ENCODE measurements around the gene NDC1. TPM values are rescaled to one million over a fixed set of nuclear protein-coding genes. Genes with fewer than 3 reads are reported as not detected.

NDC1 gene
- total and polyA plus RNA-seq, 2 of the 4 experiments (the other 2 are of a cell fraction), result 11.8 to 33.9 TPM

- H2AK5ac ChIP-seq (ENCODE audit: low read depth, low read length), result no peak overlapping the region
- no peak overlapping the region for H3K14ac ChIP-seq (replicated peaks; ENCODE audit: low read depth, low read length)
- no peak overlapping the region for H4K5ac ChIP-seq (ENCODE audit: low read depth, low read length)
- ChIA-PET POLR2A (ENCODE audit: unreplicated experiment) (no interaction called here), CTCF (no interaction called here)
- H3K23ac ChIP-seq (ENCODE audit: low read depth, low read length), result no peak overlapping the region
- ATAC-seq (ENCODE audit: low read depth), result no peak
- no peak overlapping the region for H3K4ac ChIP-seq (ENCODE audit: low read depth, low read length)
- H3K4me1 ChIP-seq (ENCODE audit: control insufficient read depth, insufficient read depth, low read length), result peaks cover 12% of the 10 kb centered on the region
- BruUV-seq (replicated peaks), result no TSS peak
- dilution Hi-C loops (cut with HindIII; ENCODE audit: low sequenced_read_pairs, unreplicated experiment) (no loop called here), intact Hi-C loops (cut with micrococcal nuclease) (no loop called here), in situ Hi-C loops (cut with MboI; ENCODE audit: low sequenced_read_pairs) (no loop called here)
- H3K18ac ChIP-seq (ENCODE audit: low read depth, low read length), result no peak overlapping the region
- no peak overlapping the region for H2BK5ac ChIP-seq (ENCODE audit: low read depth, low read length, poor library complexity, severe bottlenecking)
- no peak overlapping the region for H3K27ac ChIP-seq (ENCODE audit: insufficient read depth, low read length)
- H3K9ac ChIP-seq (ENCODE audit: low read depth, low read length), result no peak overlapping the region
- H4K8ac ChIP-seq (ENCODE audit: low read depth in 2 of 2, low read length in 2 of 2), result no peak overlapping the region
- no peaks in the 10 kb centered on the region for H3K27me3 ChIP-seq (ENCODE audit: control insufficient read depth, insufficient read depth, low read length)
- no CpG with 5 or more reads among the region's 7 CpGs for WGBS, 2 experiments (ENCODE audit: extremely low coverage in 2 of 2, insufficient read length in 1 of 2)
- H3K56ac ChIP-seq (ENCODE audit: extremely low read depth, insufficient read depth, low read length), result no peak overlapping the region
- no peak overlapping the region for H2AFZ ChIP-seq (replicated peaks; ENCODE audit: low read length, poor library complexity)
- H3K79me1 ChIP-seq (ENCODE audit: low read depth in 1 of 2, low read length in 2 of 2), result peaks cover 21 to 53% of the 10 kb centered on the region in 2 experiments
- H3K9me3 ChIP-seq (ENCODE audit: control insufficient read depth, insufficient read depth, low read length), result no peaks in the 10 kb centered on the region
- H4K91ac ChIP-seq (ENCODE audit: insufficient read depth, low read depth, low read length), result no peak overlapping the region
- no peak overlapping the region for H2BK15ac ChIP-seq (ENCODE audit: low read depth, low read length)
- DNase-seq, result no peak
- no peaks in the 10 kb centered on the region for H4K20me1 ChIP-seq (ENCODE audit: insufficient read depth, low read length)
- H3K36me3 ChIP-seq (ENCODE audit: control insufficient read depth, insufficient read depth, low read length), result peaks cover 2% of the 10 kb centered on the region; the same call in 1 of the 2 replicates
- no peak overlapping the region for H3K4me3 ChIP-seq (ENCODE audit: insufficient read depth, low read depth, low read length)
- no peak overlapping the region for H2BK20ac ChIP-seq (ENCODE audit: low read depth, low read length)
- TF ChIP-seq CHD1 (IDR thresholded peaks at IDR 0.05; ENCODE audit: low read depth, low read length) (no peak), CTCF (conservative IDR thresholded peaks at IDR 0.05; ENCODE audit: low read depth, low read length) (no peak), BHLHE40 (IDR thresholded peaks at IDR 0.05; ENCODE audit: low read depth, low read length) (no peak), ELK1 (IDR thresholded peaks at IDR 0.05; ENCODE audit: borderline replicate concordance, low read depth, low read length) (no peak), MAZ (IDR thresholded peaks at IDR 0.05; ENCODE audit: borderline replicate concordance, low read depth, low read length) (no peak), SMC3 (IDR thresholded peaks at IDR 0.05; ENCODE audit: low read depth, low read length) (no peak), RAD21 (IDR thresholded peaks at IDR 0.05; ENCODE audit: low read length) (no peak), CEBPB (IDR thresholded peaks at IDR 0.05; ENCODE audit: low read depth, low read length) (no peak), MXI1 (IDR thresholded peaks at IDR 0.05; ENCODE audit: borderline replicate concordance, low read depth, low read length) (no peak), MAFK (IDR thresholded peaks at IDR 0.05; ENCODE audit: low read depth, low read length) (no peak), RFX5 (IDR thresholded peaks at IDR 0.05; ENCODE audit: low read depth, low read length) (no peak), RCOR1 (IDR thresholded peaks at IDR 0.05; ENCODE audit: insufficient replicate concordance, low read length) (no peak), NFE2L2 (IDR thresholded peaks at IDR 0.05; ENCODE audit: low read depth, low read length) (no peak), POLR2A (IDR thresholded peaks at IDR 0.05; ENCODE audit: low read depth, low read length) (no peak), FOS (IDR thresholded peaks at IDR 0.05; ENCODE audit: low read depth, low read length) (no peak)
- TF ChIP-seq, protein P1, sequence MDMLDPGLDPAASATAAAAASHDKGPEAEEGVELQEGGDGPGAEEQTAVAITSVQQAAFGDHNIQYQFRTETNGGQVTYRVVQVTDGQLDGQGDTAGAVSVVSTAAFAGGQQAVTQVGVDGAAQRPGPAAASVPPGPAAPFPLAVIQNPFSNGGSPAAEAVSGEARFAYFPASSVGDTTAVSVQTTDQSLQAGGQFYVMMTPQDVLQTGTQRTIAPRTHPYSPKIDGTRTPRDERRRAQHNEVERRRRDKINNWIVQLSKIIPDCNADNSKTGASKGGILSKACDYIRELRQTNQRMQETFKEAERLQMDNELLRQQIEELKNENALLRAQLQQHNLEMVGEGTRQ (IDR thresholded peaks at IDR 0.05; ENCODE audit: low read depth, low read length), result no peak
- H3K4me2 ChIP-seq (ENCODE audit: low read depth, low read length), result no peak overlapping the region
- no peak overlapping the region for H2BK120ac ChIP-seq (ENCODE audit: low read depth, low read length)
- H3K9me1 ChIP-seq (ENCODE audit: insufficient read depth, low read length), result peaks cover 11% of the 10 kb centered on the region
- H2AK9ac ChIP-seq (replicated peaks; ENCODE audit: low read depth, low read length, poor library complexity), result no peak overlapping the region
These were observed 110.5 kb downstream of the NDC1 start for GRCh38 chr1:53727461-53728092.

Data from IMR-90 (cell line).